ENCODE results near the gene MCF2L.

DNA sequence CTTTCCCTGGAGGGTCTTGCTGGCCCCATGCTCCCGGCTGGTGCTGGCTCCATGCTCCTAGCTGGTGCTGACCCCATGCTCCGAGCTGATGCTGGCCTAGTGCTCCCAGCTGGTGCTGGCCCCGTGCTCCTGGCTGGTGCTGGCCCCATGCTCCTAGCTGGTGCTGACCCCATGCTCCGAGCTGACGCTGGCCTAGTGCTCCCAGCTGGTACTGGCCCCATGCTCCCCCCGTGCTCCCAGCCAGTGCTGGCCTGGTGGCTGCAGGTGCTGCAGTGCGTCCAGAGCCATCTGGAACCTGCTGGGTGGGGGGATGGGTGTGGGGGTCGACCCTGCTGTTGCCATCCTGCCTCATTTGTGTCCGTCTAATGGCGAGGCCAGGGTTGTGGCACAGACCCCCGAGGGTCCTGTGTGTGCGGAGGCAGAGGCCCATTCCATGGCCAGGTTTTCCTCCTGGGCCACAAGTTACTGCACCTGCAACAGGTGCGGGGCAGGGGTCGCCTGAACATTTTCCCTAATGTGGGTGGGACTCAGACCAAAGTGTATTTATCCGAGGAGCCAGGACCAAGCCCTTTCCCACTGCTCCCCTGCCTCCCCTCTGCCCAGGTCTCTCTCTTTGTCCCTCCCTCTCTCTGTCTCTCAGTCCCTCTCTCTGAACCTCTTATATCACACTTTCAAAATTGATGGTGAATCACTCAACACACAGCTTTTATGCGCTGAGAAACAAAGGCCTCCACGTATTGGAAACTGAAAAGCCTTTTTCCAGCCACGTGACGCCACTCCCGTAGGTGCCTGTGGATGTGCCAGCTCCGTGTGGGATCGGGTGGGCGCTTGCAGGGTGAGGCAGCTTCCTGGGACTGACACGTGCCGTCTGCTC is 45.1 kb downstream of the MCF2L start:
- TF ChIP-seq POLR2AphosphoS5 (IDR thresholded peaks at IDR 0.05; ENCODE audit: low read depth, low read length): no peak
- TF ChIP-seq POLR2A (IDR thresholded peaks at IDR 0.05; ENCODE audit: low read depth, low read length): no peak
- no peak for TF ChIP-seq TAF1 (IDR thresholded peaks at IDR 0.05; ENCODE audit: borderline replicate concordance, low read depth, low read length)
